ENCODE data around the gene AMY1C.
"Not testable (repeated sequence)": the region's sequence is repeated elsewhere in the genome, so short reads cannot be mapped to it uniquely, and the experiment has no call there.

Gene AMY1C

GRCh38 chr1:103749598-103749997 is at the start of gene AMY1C:
AMY1C (plus strand) TSS chr1:103749898; CDS start chr1:103750470, 572 bp downstream.
- H3K27ac ChIP-seq (ENCODE audit: low read depth in 2 of 2, low read length in 2 of 2); H3K4me3 ChIP-seq (ENCODE audit: low read length in 2 of 2); H3K4me1 ChIP-seq (ENCODE audit: control insufficient read depth in 2 of 2, insufficient read depth in 2 of 2, low read length in 2 of 2); H3K36me3 ChIP-seq (ENCODE audit: control insufficient read depth in 2 of 2, insufficient read depth in 2 of 2, low read length in 2 of 2); H3K27me3 ChIP-seq (ENCODE audit: control insufficient read depth in 2 of 2, insufficient read depth in 2 of 2, low read length in 2 of 2); H3K9ac ChIP-seq (ENCODE audit: low read depth in 1 of 2, low read length in 2 of 2); H3K9me3 ChIP-seq (ENCODE audit: control insufficient read depth in 2 of 2, low read length in 2 of 2): not testable (repeated sequence)

- H3K4me1 ChIP-seq (ENCODE audit: control insufficient read depth in 2 of 2, insufficient read depth in 2 of 2, low read length in 2 of 2); H3K27ac ChIP-seq (ENCODE audit: low read depth in 2 of 2, low read length in 2 of 2); H3K9ac ChIP-seq (ENCODE audit: low read depth in 1 of 2, low read length in 2 of 2); H3K9me3 ChIP-seq (ENCODE audit: control insufficient read depth in 2 of 2, low read length in 2 of 2); H3K4me3 ChIP-seq (ENCODE audit: low read length in 2 of 2); H3K36me3 ChIP-seq (ENCODE audit: control insufficient read depth in 2 of 2, insufficient read depth in 2 of 2, low read length in 2 of 2); H3K27me3 ChIP-seq (ENCODE audit: control insufficient read depth in 2 of 2, insufficient read depth in 2 of 2, low read length in 2 of 2): not testable (repeated sequence)
Observed at GRCh38 chr1:103700669-103701068, 49.0 kb upstream of the AMY1C start.

- not testable (repeated sequence) for H3K9ac ChIP-seq (ENCODE audit: low read depth in 1 of 2, low read length in 2 of 2); H3K4me3 ChIP-seq (ENCODE audit: low read length in 2 of 2); H3K9me3 ChIP-seq (ENCODE audit: control insufficient read depth in 2 of 2, low read length in 2 of 2); H3K27me3 ChIP-seq (ENCODE audit: control insufficient read depth in 2 of 2, insufficient read depth in 2 of 2, low read length in 2 of 2); H3K36me3 ChIP-seq (ENCODE audit: control insufficient read depth in 2 of 2, insufficient read depth in 2 of 2, low read length in 2 of 2); H3K27ac ChIP-seq (ENCODE audit: low read depth in 2 of 2, low read length in 2 of 2); H3K4me1 ChIP-seq (ENCODE audit: control insufficient read depth in 2 of 2, insufficient read depth in 2 of 2, low read length in 2 of 2)
Observed at GRCh38 chr1:103701256-103701655, 48.4 kb upstream of the AMY1C start.

- H3K36me3 ChIP-seq (ENCODE audit: control insufficient read depth in 2 of 2, insufficient read depth in 2 of 2, low read length in 2 of 2); H3K9me3 ChIP-seq (ENCODE audit: control insufficient read depth in 2 of 2, low read length in 2 of 2); H3K27ac ChIP-seq (ENCODE audit: low read depth in 2 of 2, low read length in 2 of 2); H3K9ac ChIP-seq (ENCODE audit: low read depth in 1 of 2, low read length in 2 of 2); H3K27me3 ChIP-seq (ENCODE audit: control insufficient read depth in 2 of 2, insufficient read depth in 2 of 2, low read length in 2 of 2); H3K4me3 ChIP-seq (ENCODE audit: low read length in 2 of 2); H3K4me1 ChIP-seq (ENCODE audit: control insufficient read depth in 2 of 2, insufficient read depth in 2 of 2, low read length in 2 of 2): not testable (repeated sequence)
Observed at GRCh38 chr1:103707670-103708069, 42.0 kb upstream of the AMY1C start.

- H3K27ac ChIP-seq (ENCODE audit: low read depth in 2 of 2, low read length in 2 of 2); H3K9ac ChIP-seq (ENCODE audit: low read depth in 1 of 2, low read length in 2 of 2); H3K9me3 ChIP-seq (ENCODE audit: control insufficient read depth in 2 of 2, low read length in 2 of 2); H3K27me3 ChIP-seq (ENCODE audit: control insufficient read depth in 2 of 2, insufficient read depth in 2 of 2, low read length in 2 of 2); H3K36me3 ChIP-seq (ENCODE audit: control insufficient read depth in 2 of 2, insufficient read depth in 2 of 2, low read length in 2 of 2); H3K4me1 ChIP-seq (ENCODE audit: control insufficient read depth in 2 of 2, insufficient read depth in 2 of 2, low read length in 2 of 2); H3K4me3 ChIP-seq (ENCODE audit: low read length in 2 of 2): not testable (repeated sequence)
Observed at GRCh38 chr1:103710381-103710780, 39.3 kb upstream of the AMY1C start.

- not testable (repeated sequence) for H3K4me3 ChIP-seq (ENCODE audit: low read length in 2 of 2); H3K9me3 ChIP-seq (ENCODE audit: control insufficient read depth in 2 of 2, low read length in 2 of 2); H3K9ac ChIP-seq (ENCODE audit: low read depth in 1 of 2, low read length in 2 of 2); H3K4me1 ChIP-seq (ENCODE audit: control insufficient read depth in 2 of 2, insufficient read depth in 2 of 2, low read length in 2 of 2); H3K36me3 ChIP-seq (ENCODE audit: control insufficient read depth in 2 of 2, insufficient read depth in 2 of 2, low read length in 2 of 2); H3K27me3 ChIP-seq (ENCODE audit: control insufficient read depth in 2 of 2, insufficient read depth in 2 of 2, low read length in 2 of 2); H3K27ac ChIP-seq (ENCODE audit: low read depth in 2 of 2, low read length in 2 of 2)
Observed at GRCh38 chr1:103717404-103717803, 32.3 kb upstream of the AMY1C start.

- not testable (repeated sequence) for H3K9me3 ChIP-seq (ENCODE audit: control insufficient read depth in 2 of 2, low read length in 2 of 2); H3K36me3 ChIP-seq (ENCODE audit: control insufficient read depth in 2 of 2, insufficient read depth in 2 of 2, low read length in 2 of 2); H3K27me3 ChIP-seq (ENCODE audit: control insufficient read depth in 2 of 2, insufficient read depth in 2 of 2, low read length in 2 of 2); H3K4me3 ChIP-seq (ENCODE audit: low read length in 2 of 2); H3K9ac ChIP-seq (ENCODE audit: low read depth in 1 of 2, low read length in 2 of 2); H3K27ac ChIP-seq (ENCODE audit: low read depth in 2 of 2, low read length in 2 of 2); H3K4me1 ChIP-seq (ENCODE audit: control insufficient read depth in 2 of 2, insufficient read depth in 2 of 2, low read length in 2 of 2)
Observed at GRCh38 chr1:103721473-103721872, 28.2 kb upstream of the AMY1C start.

- H3K27ac ChIP-seq (ENCODE audit: low read depth in 2 of 2, low read length in 2 of 2); H3K4me3 ChIP-seq (ENCODE audit: low read length in 2 of 2); H3K9ac ChIP-seq (ENCODE audit: low read depth in 1 of 2, low read length in 2 of 2); H3K36me3 ChIP-seq (ENCODE audit: control insufficient read depth in 2 of 2, insufficient read depth in 2 of 2, low read length in 2 of 2); H3K4me1 ChIP-seq (ENCODE audit: control insufficient read depth in 2 of 2, insufficient read depth in 2 of 2, low read length in 2 of 2); H3K9me3 ChIP-seq (ENCODE audit: control insufficient read depth in 2 of 2, low read length in 2 of 2); H3K27me3 ChIP-seq (ENCODE audit: control insufficient read depth in 2 of 2, insufficient read depth in 2 of 2, low read length in 2 of 2): not testable (repeated sequence)
Observed at GRCh38 chr1:103735334-103735733, 14.4 kb upstream of the AMY1C start.

- H3K36me3 ChIP-seq (ENCODE audit: control insufficient read depth in 2 of 2, insufficient read depth in 2 of 2, low read length in 2 of 2); H3K4me1 ChIP-seq (ENCODE audit: control insufficient read depth in 2 of 2, insufficient read depth in 2 of 2, low read length in 2 of 2); H3K4me3 ChIP-seq (ENCODE audit: low read length in 2 of 2); H3K27me3 ChIP-seq (ENCODE audit: control insufficient read depth in 2 of 2, insufficient read depth in 2 of 2, low read length in 2 of 2); H3K9me3 ChIP-seq (ENCODE audit: control insufficient read depth in 2 of 2, low read length in 2 of 2); H3K9ac ChIP-seq (ENCODE audit: low read depth in 1 of 2, low read length in 2 of 2); H3K27ac ChIP-seq (ENCODE audit: low read depth in 2 of 2, low read length in 2 of 2): not testable (repeated sequence)
Observed at GRCh38 chr1:103738031-103738430, 11.7 kb upstream of the AMY1C start.

- not testable (repeated sequence) for H3K36me3 ChIP-seq (ENCODE audit: control insufficient read depth in 2 of 2, insufficient read depth in 2 of 2, low read length in 2 of 2); H3K27me3 ChIP-seq (ENCODE audit: control insufficient read depth in 2 of 2, insufficient read depth in 2 of 2, low read length in 2 of 2); H3K27ac ChIP-seq (ENCODE audit: low read depth in 2 of 2, low read length in 2 of 2); H3K4me3 ChIP-seq (ENCODE audit: low read length in 2 of 2); H3K4me1 ChIP-seq (ENCODE audit: control insufficient read depth in 2 of 2, insufficient read depth in 2 of 2, low read length in 2 of 2); H3K9me3 ChIP-seq (ENCODE audit: control insufficient read depth in 2 of 2, low read length in 2 of 2); H3K9ac ChIP-seq (ENCODE audit: low read depth in 1 of 2, low read length in 2 of 2)
Observed at GRCh38 chr1:103744449-103744848, 5.2 kb upstream of the AMY1C start.

GRCh38 chr1:103745040-103745439 is 4.7 kb upstream of the AMY1C start:
- not testable (repeated sequence) for H3K4me3 ChIP-seq (ENCODE audit: low read length in 2 of 2); H3K36me3 ChIP-seq (ENCODE audit: control insufficient read depth in 2 of 2, insufficient read depth in 2 of 2, low read length in 2 of 2); H3K4me1 ChIP-seq (ENCODE audit: control insufficient read depth in 2 of 2, insufficient read depth in 2 of 2, low read length in 2 of 2); H3K9ac ChIP-seq (ENCODE audit: low read depth in 1 of 2, low read length in 2 of 2); H3K27ac ChIP-seq (ENCODE audit: low read depth in 2 of 2, low read length in 2 of 2); H3K9me3 ChIP-seq (ENCODE audit: control insufficient read depth in 2 of 2, low read length in 2 of 2); H3K27me3 ChIP-seq (ENCODE audit: control insufficient read depth in 2 of 2, insufficient read depth in 2 of 2, low read length in 2 of 2)

All from mucosa of rectum (tissue), 2 donors.